ENCODE data around the gene NIF3L1.

GRCh38 chr2:200869014-200869413, 20.2 kb upstream of the NIF3L1 start:
- no peak for TF ChIP-seq ASH1L (IDR thresholded peaks at IDR 0.05; ENCODE audit: borderline replicate concordance, low read depth, partially characterized antibody)
- TF ChIP-seq, protein P1, sequence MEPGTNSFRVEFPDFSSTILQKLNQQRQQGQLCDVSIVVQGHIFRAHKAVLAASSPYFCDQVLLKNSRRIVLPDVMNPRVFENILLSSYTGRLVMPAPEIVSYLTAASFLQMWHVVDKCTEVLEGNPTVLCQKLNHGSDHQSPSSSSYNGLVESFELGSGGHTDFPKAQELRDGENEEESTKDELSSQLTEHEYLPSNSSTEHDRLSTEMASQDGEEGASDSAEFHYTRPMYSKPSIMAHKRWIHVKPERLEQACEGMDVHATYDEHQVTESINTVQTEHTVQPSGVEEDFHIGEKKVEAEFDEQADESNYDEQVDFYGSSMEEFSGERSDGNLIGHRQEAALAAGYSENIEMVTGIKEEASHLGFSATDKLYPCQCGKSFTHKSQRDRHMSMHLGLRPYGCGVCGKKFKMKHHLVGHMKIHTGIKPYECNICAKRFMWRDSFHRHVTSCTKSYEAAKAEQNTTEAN (CRISPR knock-in tag; IDR thresholded peaks at IDR 0.05): no peak
- TF ChIP-seq SP2 (IDR thresholded peaks at IDR 0.05; ENCODE audit: extremely low read depth, low read depth, low read length, poor library complexity, severe bottlenecking): no peak
- no peak for TF ChIP-seq RAD21 (CRISPR knock-in tag; conservative IDR thresholded peaks at IDR 0.05 in 1 of 2, IDR thresholded peaks at IDR 0.05 in 1 of 2)
- TF ChIP-seq MAZ (CRISPR knock-in tag; conservative IDR thresholded peaks at IDR 0.05 in 1 of 2, IDR thresholded peaks at IDR 0.05 in 1 of 2): no peak
- TF ChIP-seq, protein P2, sequence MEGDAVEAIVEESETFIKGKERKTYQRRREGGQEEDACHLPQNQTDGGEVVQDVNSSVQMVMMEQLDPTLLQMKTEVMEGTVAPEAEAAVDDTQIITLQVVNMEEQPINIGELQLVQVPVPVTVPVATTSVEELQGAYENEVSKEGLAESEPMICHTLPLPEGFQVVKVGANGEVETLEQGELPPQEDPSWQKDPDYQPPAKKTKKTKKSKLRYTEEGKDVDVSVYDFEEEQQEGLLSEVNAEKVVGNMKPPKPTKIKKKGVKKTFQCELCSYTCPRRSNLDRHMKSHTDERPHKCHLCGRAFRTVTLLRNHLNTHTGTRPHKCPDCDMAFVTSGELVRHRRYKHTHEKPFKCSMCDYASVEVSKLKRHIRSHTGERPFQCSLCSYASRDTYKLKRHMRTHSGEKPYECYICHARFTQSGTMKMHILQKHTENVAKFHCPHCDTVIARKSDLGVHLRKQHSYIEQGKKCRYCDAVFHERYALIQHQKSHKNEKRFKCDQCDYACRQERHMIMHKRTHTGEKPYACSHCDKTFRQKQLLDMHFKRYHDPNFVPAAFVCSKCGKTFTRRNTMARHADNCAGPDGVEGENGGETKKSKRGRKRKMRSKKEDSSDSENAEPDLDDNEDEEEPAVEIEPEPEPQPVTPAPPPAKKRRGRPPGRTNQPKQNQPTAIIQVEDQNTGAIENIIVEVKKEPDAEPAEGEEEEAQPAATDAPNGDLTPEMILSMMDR (IDR thresholded peaks at IDR 0.05 in 2 of 3, conservative IDR thresholded peaks at IDR 0.05 in 1 of 3; ENCODE audit: insufficient read depth in 2 of 3, low read depth in 1 of 3, low read length in 3 of 3): no peak
- TF ChIP-seq FOXM1 (IDR thresholded peaks at IDR 0.05; ENCODE audit: low read depth): no peak
- TF ChIP-seq FOXM1 (CRISPR knock-in tag; IDR thresholded peaks at IDR 0.05; ENCODE audit: low read depth): no peak
- no peak for TF ChIP-seq BHLHE40 (IDR thresholded peaks at IDR 0.05; ENCODE audit: low read length)
- TF ChIP-seq POLR2A (conservative IDR thresholded peaks at IDR 0.05): no peak
- no peak for TF ChIP-seq ZBTB17 (CRISPR knock-in tag; IDR thresholded peaks at IDR 0.05)
- no peak for TF ChIP-seq ZNF274 (IDR thresholded peaks at IDR 0.05; ENCODE audit: borderline replicate concordance, low read depth, low read length)
- TF ChIP-seq ZNF398 (CRISPR knock-in tag; IDR thresholded peaks at IDR 0.05): no peak
- no peak for TF ChIP-seq TRIM24 (IDR thresholded peaks at IDR 0.05)
- TF ChIP-seq DACH1 (IDR thresholded peaks at IDR 0.05; ENCODE audit: partially characterized antibody): no peak

Measured in K562 (cell line).